ENCODE data around the gene AFF1. TPM values are rescaled to one million over a fixed set of nuclear protein-coding genes. Genes with fewer than 3 reads are reported as not detected.
"Not testable (repeated sequence)": the region's sequence is repeated elsewhere in the genome, so short reads cannot be mapped to it uniquely, and the experiment has no call there.

AFF1 gene
- total RNA-seq, 2 experiments from 2014 or later = 68.8 to 72.0 TPM

- Mint-ChIP-seq H3K36me3 (ENCODE audit: low read depth) (peaks cover 8% of the 10 kb centered on the region), H3K4me3 (no peak overlapping the region), H3K4me1 (peaks cover 22% of the 10 kb centered on the region), H3K27ac (no peak overlapping the region), H3K27me3 (no peaks in the 10 kb centered on the region), H3K9me3 (no peaks in the 10 kb centered on the region)
- ChIA-PET CTCF (no interaction called here), POLR2A (no interaction called here)
- no peak for DNase-seq
Measured at GRCh38 chr4:87069037-87069742, 134.4 kb downstream of the AFF1 start.

GRCh38 chr4:87071401-87071800, 136.6 kb downstream of the AFF1 start:
- peaks cover 32% of the 10 kb centered on the region for H3K4me1 Mint-ChIP-seq
- ChIA-PET CTCF (interaction anchor here (0.7 to 1.0 kb wide), 2 partner anchors 16 to 25 kb away, joined by 3 to 4 read pairs; no protein-coding TSS in a partner anchor), POLR2A (no interaction called here)
- no peak overlapping the region for H3K4me3 Mint-ChIP-seq
- H3K27me3 Mint-ChIP-seq = no peaks in the 10 kb centered on the region
- H3K9me3 Mint-ChIP-seq = no peaks in the 10 kb centered on the region
- H3K36me3 Mint-ChIP-seq (ENCODE audit: low read depth) = peaks cover 3% of the 10 kb centered on the region
- no peak overlapping the region for H3K27ac Mint-ChIP-seq
- no peak for DNase-seq

- H3K27me3 Mint-ChIP-seq; CTCF ChIA-PET; DNase-seq; H3K27ac Mint-ChIP-seq; H3K36me3 Mint-ChIP-seq (ENCODE audit: low read depth); H3K9me3 Mint-ChIP-seq; H3K4me3 Mint-ChIP-seq: not testable (repeated sequence)
- POLR2A ChIA-PET = interaction anchor here (1.2 kb wide), 1 partner anchor 65 kb away, joined by 3 read pairs; no protein-coding TSS in a partner anchor
- peaks cover 34% of the 10 kb centered on the region for H3K4me1 Mint-ChIP-seq
Measured at GRCh38 chr4:87072545-87072944, 137.7 kb downstream of the AFF1 start.

- H3K4me1 Mint-ChIP-seq = peaks cover 35% of the 10 kb centered on the region
- H3K27me3 Mint-ChIP-seq = no peaks in the 10 kb centered on the region
- ChIA-PET CTCF (interaction anchor here (0.9 to 1.6 kb wide), 4 partner anchors 14 to 151 kb away, joined by 3 to 4 read pairs (median 3); no protein-coding TSS in a partner anchor), POLR2A (interaction anchor here (0.6 to 1.5 kb wide), 7 partner anchors 16 to 139 kb away, joined by 3 to 7 read pairs (median 3); partner anchors contain the start of gene AFF1)
- H3K27ac Mint-ChIP-seq = peak overlapping the region; percentile 49
- peak; percentile 75 for DNase-seq
- peak overlapping the region; percentile 58 for H3K4me3 Mint-ChIP-seq
- H3K9me3 Mint-ChIP-seq = no peaks in the 10 kb centered on the region
- peaks cover 8% of the 10 kb centered on the region for H3K36me3 Mint-ChIP-seq (ENCODE audit: low read depth)
Measured at GRCh38 chr4:87073199-87074120, 138.6 kb downstream of the AFF1 start.

- Mint-ChIP-seq H3K27me3 (no peaks in the 10 kb centered on the region), H3K4me3 (peak overlapping the region; percentile 58), H3K36me3 (ENCODE audit: low read depth) (peaks cover 9% of the 10 kb centered on the region), H3K4me1 (peaks cover 35% of the 10 kb centered on the region), H3K27ac (peak overlapping the region; percentile 49), H3K9me3 (no peaks in the 10 kb centered on the region)
- DNase-seq = no peak
- CTCF ChIA-PET = interaction anchor here (0.9 to 1.6 kb wide), 4 partner anchors 14 to 152 kb away, joined by 3 to 4 read pairs (median 3); no protein-coding TSS in a partner anchor
- POLR2A ChIA-PET = interaction anchor here (0.6 to 1.5 kb wide), 7 partner anchors 16 to 140 kb away, joined by 3 to 7 read pairs (median 3); partner anchors contain the start of gene AFF1
Measured at GRCh38 chr4:87074121-87074488, 139.3 kb downstream of the AFF1 start.

- Mint-ChIP-seq H3K27ac (no peak overlapping the region), H3K9me3 (no peaks in the 10 kb centered on the region), H3K4me1 (peaks cover 38% of the 10 kb centered on the region), H3K4me3 (no peak overlapping the region), H3K27me3 (no peaks in the 10 kb centered on the region), H3K36me3 (ENCODE audit: low read depth) (peaks cover 12% of the 10 kb centered on the region)
- ChIA-PET POLR2A (interaction anchor here (1.2 kb wide), 1 partner anchor 66 kb away, joined by 3 read pairs; no protein-coding TSS in a partner anchor), CTCF (interaction anchor here (0.5 to 0.6 kb wide), 2 partner anchors 20 to 74 kb away, joined by 3 read pairs; no protein-coding TSS in a partner anchor)
- DNase-seq = no peak
Measured at GRCh38 chr4:87075876-87076275, 141.1 kb downstream of the AFF1 start.

GRCh38 chr4:87076690-87077358, 142.0 kb downstream of the AFF1 start:
- H3K4me3 Mint-ChIP-seq = no peak overlapping the region
- ChIA-PET POLR2A (interaction anchor here (1.0 kb wide), 1 partner anchor 142 kb away, joined by 3 read pairs; the partner anchor contains the start of gene AFF1), CTCF (no interaction called here)
- no peaks in the 10 kb centered on the region for H3K27me3 Mint-ChIP-seq
- H3K36me3 Mint-ChIP-seq (ENCODE audit: low read depth) = peaks cover 18% of the 10 kb centered on the region
- no peak for DNase-seq
- H3K9me3 Mint-ChIP-seq = no peaks in the 10 kb centered on the region
- H3K4me1 Mint-ChIP-seq = peaks cover 39% of the 10 kb centered on the region
- H3K27ac Mint-ChIP-seq = no peak overlapping the region

GRCh38 chr4:87077914-87078585, 143.2 kb downstream of the AFF1 start:
- no peak overlapping the region for H3K27ac Mint-ChIP-seq
- no peaks in the 10 kb centered on the region for H3K27me3 Mint-ChIP-seq
- no peak for DNase-seq
- no peak overlapping the region for H3K4me3 Mint-ChIP-seq
- ChIA-PET POLR2A (no interaction called here), CTCF (no interaction called here)
- no peaks in the 10 kb centered on the region for H3K9me3 Mint-ChIP-seq
- peaks cover 35% of the 10 kb centered on the region for H3K4me1 Mint-ChIP-seq
- H3K36me3 Mint-ChIP-seq (ENCODE audit: low read depth) = peaks cover 18% of the 10 kb centered on the region

GRCh38 chr4:87078987-87079486, 144.2 kb downstream of the AFF1 start:
- POLR2A ChIA-PET = interaction anchor here (2.0 kb wide), 1 partner anchor 72 kb away, joined by 7 read pairs; no protein-coding TSS in a partner anchor
- Mint-ChIP-seq H3K27ac (no peak overlapping the region), H3K4me1 (peaks cover 25% of the 10 kb centered on the region), H3K9me3 (no peaks in the 10 kb centered on the region), H3K4me3 (no peak overlapping the region), H3K36me3 (ENCODE audit: low read depth) (peaks cover 20% of the 10 kb centered on the region), H3K27me3 (no peaks in the 10 kb centered on the region)
- CTCF ChIA-PET = interaction anchor here (0.5 to 2.8 kb wide), 2 partner anchors 12 to 156 kb away, joined by 8 to 10 read pairs; no protein-coding TSS in a partner anchor
- no peak for DNase-seq

- POLR2A ChIA-PET = interaction anchor here (1.1 to 2.0 kb wide), 2 partner anchors 22 to 73 kb away, joined by 3 to 7 read pairs; no protein-coding TSS in a partner anchor
- CTCF ChIA-PET = interaction anchor here (0.8 to 2.8 kb wide), 2 partner anchors 12 to 157 kb away, joined by 3 to 10 read pairs; no protein-coding TSS in a partner anchor
- Mint-ChIP-seq H3K27me3 (no peaks in the 10 kb centered on the region), H3K36me3 (ENCODE audit: low read depth) (peaks cover 26% of the 10 kb centered on the region), H3K4me1 (peaks cover 17% of the 10 kb centered on the region), H3K27ac (no peak overlapping the region), H3K9me3 (no peaks in the 10 kb centered on the region), H3K4me3 (no peak overlapping the region)
- no peak for DNase-seq
Measured at GRCh38 chr4:87079967-87080366, 145.2 kb downstream of the AFF1 start.

GRCh38 chr4:87080462-87080861, 145.7 kb downstream of the AFF1 start:
- peaks cover 24% of the 10 kb centered on the region for H3K36me3 Mint-ChIP-seq (ENCODE audit: low read depth)

More at GRCh38 chr4:87080462-87080861, 145.7 kb downstream of the AFF1 start:
- POLR2A ChIA-PET = interaction anchor here (1.1 to 2.0 kb wide), 2 partner anchors 22 to 73 kb away, joined by 3 to 7 read pairs; no protein-coding TSS in a partner anchor
- Mint-ChIP-seq H3K27ac (no peak overlapping the region), H3K9me3 (no peaks in the 10 kb centered on the region), H3K4me3 (no peak overlapping the region), H3K27me3 (no peaks in the 10 kb centered on the region), H3K4me1 (peaks cover 14% of the 10 kb centered on the region)
- CTCF ChIA-PET = interaction anchor here (0.8 to 2.8 kb wide), 2 partner anchors 11 to 158 kb away, joined by 3 to 10 read pairs; no protein-coding TSS in a partner anchor
- no peak for DNase-seq

Measured in activated CD4-positive, alpha-beta memory T cell treated with anti-CD3 and anti-CD28 coated beads, Interleukin-2, amount 10 ng/mL, durations not matched to agents 7 days and 5 days (primary cell).